HG02623 (cell line): Measurements from ENCODE around the gene IGFL1.
"Not testable (repeated sequence)": the region's sequence is repeated elsewhere in the genome, so short reads cannot be mapped to it uniquely, and the experiment has no call there.

Experiments
- ATAC-seq: cut with Tn5 transposase; IDR thresholded peaks from one replicate; pipeline ENCODE4 v1.9.1; 2021; ENCODE audit warnings: moderate library complexity; ENCODE audit not compliant: unreplicated experiment

Gene IGFL1

GRCh38 chr19:46264801-46265200, 35.3 kb downstream of the IGFL1 start:
- ATAC-seq: not testable (repeated sequence)

- no peak for ATAC-seq
These were observed 35.8 kb downstream of the IGFL1 start for GRCh38 chr19:46265217-46265828.

DNA sequence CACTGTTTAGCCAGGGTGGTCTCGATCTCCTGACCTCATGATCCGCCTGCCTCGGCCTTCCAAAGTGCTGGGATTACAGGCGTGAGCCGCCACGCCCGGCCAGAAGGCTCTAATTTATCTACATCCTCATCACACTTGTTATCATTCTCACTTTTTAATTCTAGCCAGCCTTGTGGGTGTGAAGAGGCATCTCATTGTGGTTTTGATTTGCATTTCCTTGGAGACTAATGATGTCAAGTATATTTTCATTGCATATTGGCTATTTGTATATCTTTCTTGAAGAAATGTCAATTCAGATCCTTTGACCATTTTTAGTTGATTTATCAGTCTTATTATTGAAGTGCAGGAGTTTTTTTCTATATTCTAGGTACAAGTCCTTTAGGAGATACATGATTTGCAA, 39.6 kb downstream of the IGFL1 start:
- ATAC-seq: no peak

- ATAC-seq: no peak
These were observed 41.1 kb downstream of the IGFL1 start for GRCh38 chr19:46270521-46271256.

- ATAC-seq: no peak
These were observed 42.1 kb downstream of the IGFL1 start for GRCh38 chr19:46271481-46272197.

DNA sequence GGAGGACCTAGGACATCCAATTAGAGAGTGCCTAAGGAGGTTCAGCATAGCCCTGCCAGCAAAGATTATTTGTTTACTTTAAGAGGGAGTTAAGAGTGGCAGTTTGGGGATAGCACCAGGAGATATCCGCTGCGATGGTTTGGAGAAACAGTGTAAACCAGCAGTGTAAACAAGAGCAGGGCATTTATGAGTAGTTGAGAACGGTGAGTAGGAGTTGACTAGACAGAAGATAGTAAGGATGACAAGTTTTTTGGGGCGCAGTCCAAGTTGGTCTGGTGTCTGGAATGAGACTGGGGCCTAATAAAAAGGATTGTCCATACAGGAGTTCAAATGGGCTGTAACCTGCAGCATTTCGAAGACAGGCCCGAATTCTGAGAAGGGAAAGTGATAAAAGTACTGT, 44.4 kb downstream of the IGFL1 start:
- not testable (repeated sequence) for ATAC-seq

GRCh38 chr19:46279177-46279576, 49.6 kb downstream of the IGFL1 start:
- ATAC-seq: no peak
